Hepatocyte (in vitro differentiated cells): Measurements from ENCODE around the gene TRPM1.

Source experiments
- EZH2 ChIP-seq: fragments of 200-600 bp; sonication (generic); IDR thresholded peaks from 2 replicates; pipeline ENCODE4 v1.6.1; 2016; ENCODE audit warnings: antibody characterized with exemption, mild to moderate bottlenecking, borderline replicate concordance
- EZH2phosphoT487 ChIP-seq: fragments of 200-600 bp; sonication (generic); IDR thresholded peaks from one replicate; pipeline ENCODE4 v1.6.1; 2018; ENCODE audit warnings: antibody characterized with exemption, mild to moderate bottlenecking, low read depth, moderate library complexity; ENCODE audit not compliant: unreplicated experiment, severe bottlenecking
- TF ChIP-seq, protein P1 (sequence below): fragments of 200-600 bp; sonication (generic); IDR thresholded peaks from 2 replicates; pipeline ENCODE4 v1.5.1; 2016; ENCODE audit warnings: antibody characterized with exemption, mild to moderate bottlenecking; ENCODE audit not compliant: poor library complexity

DNA sequence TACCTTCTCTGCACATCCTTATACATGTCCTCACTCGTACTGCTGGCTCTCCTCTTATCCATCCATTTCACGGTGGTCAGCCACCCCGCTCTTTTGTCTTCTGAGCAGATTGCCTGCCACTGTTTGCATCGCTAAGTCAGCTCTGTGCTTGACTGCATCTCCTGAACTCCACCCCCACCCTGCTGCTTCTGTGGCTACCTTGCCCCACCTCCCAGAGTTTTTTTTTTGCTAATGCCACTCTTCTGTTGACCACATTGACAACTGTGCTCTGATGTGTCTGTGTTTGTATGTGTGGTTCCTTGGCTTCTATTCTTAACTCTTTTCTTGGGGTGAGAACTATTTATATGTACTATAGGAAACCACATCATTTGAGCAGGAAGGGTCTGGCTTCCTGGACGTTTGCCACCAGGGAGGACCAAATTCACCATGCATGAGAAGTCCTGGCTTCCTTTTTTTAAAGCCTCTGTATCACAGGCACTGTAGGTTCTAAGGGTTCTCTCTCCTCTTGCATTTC is 97.2 kb downstream of the TRPM1 start:
- TF ChIP-seq EZH2phosphoT487 (no peak), EZH2 (no peak)
- TF ChIP-seq, protein P1, sequence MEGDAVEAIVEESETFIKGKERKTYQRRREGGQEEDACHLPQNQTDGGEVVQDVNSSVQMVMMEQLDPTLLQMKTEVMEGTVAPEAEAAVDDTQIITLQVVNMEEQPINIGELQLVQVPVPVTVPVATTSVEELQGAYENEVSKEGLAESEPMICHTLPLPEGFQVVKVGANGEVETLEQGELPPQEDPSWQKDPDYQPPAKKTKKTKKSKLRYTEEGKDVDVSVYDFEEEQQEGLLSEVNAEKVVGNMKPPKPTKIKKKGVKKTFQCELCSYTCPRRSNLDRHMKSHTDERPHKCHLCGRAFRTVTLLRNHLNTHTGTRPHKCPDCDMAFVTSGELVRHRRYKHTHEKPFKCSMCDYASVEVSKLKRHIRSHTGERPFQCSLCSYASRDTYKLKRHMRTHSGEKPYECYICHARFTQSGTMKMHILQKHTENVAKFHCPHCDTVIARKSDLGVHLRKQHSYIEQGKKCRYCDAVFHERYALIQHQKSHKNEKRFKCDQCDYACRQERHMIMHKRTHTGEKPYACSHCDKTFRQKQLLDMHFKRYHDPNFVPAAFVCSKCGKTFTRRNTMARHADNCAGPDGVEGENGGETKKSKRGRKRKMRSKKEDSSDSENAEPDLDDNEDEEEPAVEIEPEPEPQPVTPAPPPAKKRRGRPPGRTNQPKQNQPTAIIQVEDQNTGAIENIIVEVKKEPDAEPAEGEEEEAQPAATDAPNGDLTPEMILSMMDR = no peak
